NT2/D1 (cell line): ENCODE measurements around the gene COBL.

ENCODE experiments used
- YY1 ChIP-seq: IDR thresholded peaks from 2 replicates; pipeline ENCODE4 v1.6.1; 2011; ENCODE audit not compliant: insufficient read length, insufficient read depth
- ZNF274 ChIP-seq: IDR thresholded peaks from 2 replicates; pipeline ENCODE4 v1.6.1; 2011; ENCODE audit warnings: mild to moderate bottlenecking, low read depth, low read length

- TF ChIP-seq YY1 = no peak
- no peak for TF ChIP-seq ZNF274
Observed at GRCh38 chr7:51046103-51046466, 270.5 kb downstream of the COBL start.
